Activated T-helper 1 cell treated with Interleukin-2 at 50 U/mL for 16 hours (primary cell): ENCODE data around the gene EHMT1.

Experiments
- DNase-seq: peaks from one replicate; pipeline ENCODE4 v3.0.0-alpha.2; 2020; ENCODE audit warnings: low read depth

Gene EHMT1

DNA sequence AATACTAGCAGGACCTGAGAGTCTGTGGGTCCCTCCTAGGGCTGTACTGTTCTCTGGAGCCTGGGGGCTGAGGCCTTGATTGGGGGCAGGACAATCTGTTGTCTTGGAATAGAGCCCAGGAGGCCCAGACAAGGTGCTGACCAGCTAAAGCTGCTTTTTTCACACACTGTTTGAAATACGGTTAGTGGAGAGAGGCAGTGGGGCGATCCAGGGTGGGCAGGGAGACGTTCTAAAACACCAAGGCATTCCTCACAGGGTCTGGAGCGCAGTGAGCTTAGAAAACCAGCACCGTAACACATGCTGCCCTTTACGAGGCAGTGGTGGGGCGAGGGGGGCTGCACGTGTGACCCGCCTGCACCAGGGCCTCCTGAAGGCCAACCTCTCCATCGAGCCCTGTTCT is 55.1 kb downstream of the EHMT1 start:
- no peak for DNase-seq

DNA sequence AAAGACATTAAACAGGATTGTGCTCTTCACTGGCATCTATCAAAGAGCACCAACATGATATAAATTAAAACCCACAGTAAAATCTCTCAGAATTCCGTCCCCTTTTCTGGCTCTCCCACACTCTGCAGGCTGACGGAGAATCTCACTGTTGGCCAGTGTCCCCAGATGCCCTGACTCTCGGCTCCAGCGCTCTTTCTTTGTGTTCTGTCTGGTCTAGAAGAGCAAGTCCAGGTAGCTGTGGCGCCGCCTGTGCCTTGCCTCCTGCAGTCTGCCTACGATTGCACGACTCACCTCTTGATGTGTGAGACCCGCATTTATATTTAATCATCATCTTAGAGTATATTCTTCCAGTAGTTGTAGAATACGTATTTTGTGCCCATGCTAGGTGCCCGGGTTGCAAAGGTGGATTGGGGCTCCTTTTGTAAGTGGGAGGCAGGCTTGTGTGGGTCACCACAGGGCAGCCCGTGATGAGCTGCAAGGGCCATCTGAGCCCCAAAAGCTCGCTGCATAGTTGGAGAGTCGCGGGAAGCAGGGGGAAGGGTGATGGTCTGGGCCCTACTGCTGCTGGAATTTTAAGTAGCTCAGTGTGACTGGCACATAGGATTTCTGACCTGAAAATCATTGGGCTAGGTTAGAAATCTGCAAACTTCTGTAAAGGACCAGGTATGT is 55.6 kb downstream of the EHMT1 start:
- no peak for DNase-seq

DNA sequence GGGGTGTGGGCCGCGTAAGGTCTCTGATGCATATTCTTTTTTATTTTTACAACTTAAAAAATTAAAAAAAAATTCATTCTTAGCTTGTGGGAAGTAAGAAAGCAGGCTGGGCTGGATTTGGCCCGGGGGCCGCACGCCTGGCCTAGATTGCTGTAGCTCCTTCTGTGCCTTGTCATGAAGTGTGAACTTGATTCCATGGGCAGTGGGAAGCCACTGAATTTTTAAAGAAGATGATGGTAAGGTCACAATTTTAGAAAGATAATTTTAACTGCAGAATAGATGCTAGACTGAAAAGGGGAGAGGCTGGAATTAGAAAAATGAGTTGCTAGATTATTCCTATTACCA is 56.1 kb downstream of the EHMT1 start:
- DNase-seq: no peak

DNA sequence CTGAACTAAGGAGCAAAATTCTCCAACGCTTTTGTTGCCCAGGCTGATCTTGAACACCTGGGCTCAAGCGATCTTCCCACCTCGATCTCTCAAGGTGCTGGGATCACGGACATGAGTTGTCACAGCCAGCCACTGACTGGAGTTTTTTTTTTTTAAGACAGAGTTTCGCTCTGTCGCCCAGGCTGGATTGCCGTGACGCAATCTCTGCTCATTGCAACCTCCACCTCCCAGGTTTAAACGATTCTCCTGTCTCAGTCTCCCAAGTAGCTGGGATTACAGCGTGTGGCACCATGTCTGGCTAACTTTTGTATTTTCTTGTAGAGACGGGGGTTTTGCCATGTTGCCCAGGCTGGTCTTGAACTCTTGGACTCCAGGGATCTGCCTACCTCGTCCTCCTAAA is 58.2 kb downstream of the EHMT1 start:
- no peak for DNase-seq

DNA sequence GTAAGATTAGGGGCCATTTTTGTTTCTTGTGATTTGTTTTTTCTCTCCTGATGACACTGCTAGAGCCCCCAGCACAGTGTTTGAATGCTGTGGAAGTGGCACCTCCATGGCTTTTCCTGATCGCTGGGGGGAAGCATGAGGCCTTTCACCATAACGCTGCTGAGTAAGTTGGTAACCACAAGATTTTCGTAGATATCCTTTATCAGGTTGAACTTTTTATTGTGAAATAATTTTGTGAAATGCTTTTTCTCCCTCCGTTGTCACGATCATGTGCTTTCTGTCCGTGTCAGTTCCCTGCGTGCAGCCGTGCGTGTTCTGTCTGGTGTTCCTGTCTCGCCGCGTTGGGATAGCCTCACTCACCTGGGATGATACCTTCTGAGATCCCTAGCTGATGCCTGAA is 59.4 kb downstream of the EHMT1 start:
- DNase-seq: no peak

DNA sequence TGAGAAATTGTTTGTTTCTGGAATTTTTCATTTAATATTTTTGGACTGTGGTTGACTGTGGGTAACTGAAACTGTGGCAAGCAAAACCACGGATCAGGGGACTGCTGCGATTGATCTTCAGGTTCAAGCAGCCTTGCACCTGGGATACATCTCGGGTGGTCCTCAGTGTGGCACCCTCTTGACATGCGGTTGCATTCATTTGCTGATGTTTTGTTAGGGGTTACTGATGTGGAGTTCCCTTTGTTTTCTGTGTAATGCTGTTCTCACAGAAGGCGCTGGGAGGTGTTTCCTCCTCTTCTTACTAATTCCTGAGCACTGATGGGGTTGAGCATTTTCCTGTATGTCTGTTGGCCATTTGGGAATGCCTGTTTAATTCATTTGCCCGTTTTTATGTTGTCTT is 60.4 kb downstream of the EHMT1 start:
- DNase-seq: no peak

DNA sequence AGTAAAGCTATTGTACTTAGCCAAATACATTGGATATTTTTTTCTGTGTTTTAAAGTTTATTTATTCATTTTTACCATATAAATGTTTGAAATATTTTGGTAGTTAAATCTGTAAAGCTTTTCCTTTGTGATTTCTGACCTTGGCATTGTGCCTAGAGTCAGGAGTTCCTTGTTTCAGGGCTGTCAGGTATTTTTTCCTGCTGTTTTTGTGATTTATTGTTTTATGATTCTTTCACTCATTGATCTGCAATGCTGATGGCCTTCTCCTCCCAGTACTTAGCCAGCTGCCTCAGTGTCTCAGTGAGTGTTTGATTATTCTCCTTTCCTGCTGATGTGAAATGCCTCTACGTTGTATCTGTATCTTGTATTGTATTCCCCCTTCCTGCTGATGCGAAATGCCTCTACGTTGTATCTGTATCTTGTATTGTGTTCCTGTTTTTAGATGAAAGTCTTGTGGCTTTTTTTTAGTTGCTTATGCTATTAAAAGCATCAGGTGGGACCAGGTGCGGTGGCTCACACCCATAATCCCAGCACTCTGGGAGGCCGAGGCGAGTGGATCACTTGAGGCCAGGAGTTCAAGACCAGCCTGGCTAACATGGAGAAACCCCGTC is 61.0 kb downstream of the EHMT1 start:
- DNase-seq: no peak

DNA sequence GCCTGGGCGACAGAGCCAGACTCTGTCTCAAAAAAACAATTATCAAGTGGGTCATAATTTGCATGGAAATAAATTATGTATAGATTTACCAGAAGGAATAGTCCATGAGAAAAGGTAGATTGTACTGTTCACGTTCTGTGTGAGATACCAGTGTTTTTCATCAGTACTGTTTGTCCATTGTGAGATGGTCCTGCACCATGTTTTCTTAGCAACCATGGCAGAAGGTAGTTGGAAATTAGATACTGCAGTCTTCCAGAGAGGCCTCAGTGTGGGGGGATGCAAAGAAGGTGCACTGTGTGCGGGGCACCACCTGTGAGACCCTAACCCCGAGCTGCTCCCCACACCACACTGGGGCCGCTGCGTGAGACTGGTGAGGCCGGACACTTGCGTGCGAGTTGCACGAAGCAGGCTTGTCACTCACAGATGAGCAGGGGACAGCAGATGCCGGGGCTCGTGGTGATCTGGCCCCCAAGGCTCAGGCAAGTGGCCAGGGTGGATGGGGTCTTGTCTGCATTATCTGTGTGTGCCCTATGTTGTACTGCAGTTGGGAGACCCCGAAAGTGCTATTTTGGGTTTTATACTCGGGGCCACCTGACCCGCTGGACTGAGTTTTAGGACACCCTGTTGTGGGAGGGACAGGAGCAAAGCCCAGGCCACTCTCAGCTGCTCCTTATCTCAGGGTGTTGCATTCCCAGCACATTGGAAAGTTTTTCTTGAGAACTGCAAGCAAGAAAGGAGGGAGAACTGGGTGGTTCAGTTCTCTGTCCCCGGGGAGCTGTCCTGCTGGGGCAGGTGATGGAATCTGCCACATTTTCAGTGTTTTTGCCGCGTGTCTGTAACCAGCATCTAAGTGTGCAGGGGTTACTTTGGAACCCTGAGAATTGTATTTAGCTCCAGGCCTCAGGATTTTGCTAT is 61.9 kb downstream of the EHMT1 start:
- no peak for DNase-seq

DNA sequence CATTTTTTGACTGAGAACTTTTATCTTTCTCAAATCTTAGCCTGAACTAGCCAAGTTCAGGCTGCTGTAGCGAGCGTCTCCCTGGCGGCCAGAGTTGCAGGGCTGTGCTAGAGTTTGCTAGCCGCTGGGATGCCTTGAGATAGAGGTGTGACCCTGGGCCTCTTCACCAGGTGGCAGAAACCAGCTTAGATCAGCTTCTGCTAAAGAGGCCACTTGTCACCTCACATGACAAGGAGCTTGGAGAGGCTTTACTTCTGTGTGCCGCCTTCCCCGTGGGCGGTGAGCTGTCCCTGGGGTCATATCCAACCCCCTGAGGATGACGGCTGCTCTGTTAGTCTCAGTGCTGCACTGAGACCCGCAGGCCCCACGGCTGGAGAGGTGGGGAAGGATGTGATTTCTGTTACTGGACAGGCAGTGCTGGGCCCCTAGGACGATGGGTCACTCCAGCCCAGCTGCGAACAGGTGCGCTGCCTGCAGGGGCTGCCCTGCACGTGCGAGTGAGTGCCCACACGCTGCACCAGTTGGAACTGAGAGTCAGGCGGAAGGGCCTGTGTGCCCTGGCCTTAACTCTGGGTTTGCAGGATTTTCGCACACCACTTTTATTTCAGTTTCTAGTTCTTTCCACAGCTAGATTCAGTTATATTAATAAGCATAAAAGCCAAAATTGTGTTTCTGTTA is 63.8 kb downstream of the EHMT1 start:
- DNase-seq: no peak

DNA sequence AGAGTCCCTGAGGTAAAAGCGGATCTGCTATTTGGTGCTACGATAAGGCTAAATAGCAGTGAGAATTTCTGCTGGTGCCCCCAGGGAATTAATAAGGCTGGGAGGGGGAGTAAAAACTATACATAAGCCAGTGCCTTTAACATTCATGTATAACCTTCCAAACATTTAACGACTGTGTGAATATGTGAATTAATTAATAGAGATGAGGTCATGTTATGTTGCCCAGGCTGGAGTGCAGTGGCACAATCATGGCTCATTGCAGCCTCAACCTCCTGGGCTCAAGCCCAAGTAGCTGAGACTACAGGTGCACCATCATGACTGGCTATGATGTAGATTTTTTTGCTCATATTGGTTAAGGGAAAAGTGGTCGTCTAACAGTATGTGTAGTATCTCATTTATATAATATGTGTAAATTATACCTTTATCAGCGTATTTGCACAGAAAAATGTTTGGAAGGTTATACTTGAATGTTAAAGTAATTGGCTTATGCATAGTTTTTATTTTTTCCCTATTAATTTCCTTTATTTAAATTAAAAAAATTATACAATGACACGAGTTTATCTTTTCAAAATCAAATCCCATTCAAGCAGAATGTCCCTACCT is 64.6 kb downstream of the EHMT1 start:
- no peak for DNase-seq

DNA sequence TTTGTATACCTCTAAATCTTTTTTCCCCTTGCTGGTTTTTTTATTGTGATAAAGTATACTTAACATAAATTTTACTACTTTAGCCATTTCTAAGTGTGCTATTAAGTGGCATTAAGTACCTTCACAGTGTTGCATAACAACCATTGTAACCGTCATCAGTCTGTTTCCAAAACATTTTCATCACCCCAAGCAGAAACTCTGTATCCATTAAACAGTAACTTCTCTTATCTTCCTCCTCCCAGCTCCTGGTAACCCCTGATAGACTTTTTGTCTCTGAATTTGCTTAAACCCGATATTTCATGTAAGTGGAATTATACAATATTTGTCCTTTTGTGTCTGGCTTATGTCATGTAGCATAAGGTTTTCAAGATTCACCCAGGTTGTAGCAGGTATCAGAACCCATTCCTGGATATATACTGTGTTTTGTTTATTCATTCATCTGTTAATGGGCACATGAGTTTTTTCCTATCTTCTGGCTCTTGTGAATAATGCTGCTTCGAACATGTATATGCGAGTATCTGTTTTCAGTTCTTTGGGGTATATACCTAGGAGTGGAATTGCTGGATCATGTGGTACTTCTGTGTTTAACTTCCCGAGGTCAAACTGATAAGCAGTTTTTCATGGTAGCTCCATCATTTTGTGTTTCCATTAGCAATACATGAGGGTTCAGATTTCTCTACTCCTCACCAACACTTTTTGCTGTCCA is 66.4 kb downstream of the EHMT1 start:
- no peak for DNase-seq

DNA sequence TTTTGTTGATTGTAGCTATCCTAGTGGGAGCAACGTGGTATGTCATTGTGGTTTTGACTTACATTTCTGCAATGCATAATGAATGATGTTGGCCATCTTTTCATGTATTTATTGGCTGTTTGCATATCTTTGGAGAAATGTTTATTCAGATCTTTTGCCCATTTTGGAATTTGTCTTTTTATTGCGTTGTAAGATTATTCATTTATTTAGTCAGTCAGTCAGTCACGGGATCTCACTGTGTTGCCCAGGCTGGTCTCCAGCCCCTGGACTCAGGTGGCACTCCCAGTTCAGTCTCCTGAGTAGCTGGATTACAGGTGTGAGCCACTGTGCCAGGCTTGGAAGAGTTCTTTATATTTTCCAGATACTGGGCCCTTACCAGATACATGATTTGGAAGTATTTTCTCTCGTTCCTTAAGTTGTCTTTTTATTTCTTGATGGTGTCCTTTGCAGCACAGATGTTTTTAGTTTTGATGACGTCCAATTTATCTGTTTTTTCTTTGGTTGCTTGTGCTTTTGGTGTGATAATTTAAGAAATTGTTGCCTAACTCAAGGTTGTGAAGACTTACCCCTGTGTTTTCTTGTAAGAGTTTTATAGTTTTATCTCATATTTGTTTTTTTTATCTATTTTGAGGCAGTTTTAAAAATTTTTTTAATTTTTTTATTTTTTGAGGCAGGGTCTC is 67.1 kb downstream of the EHMT1 start:
- no peak for DNase-seq

DNA sequence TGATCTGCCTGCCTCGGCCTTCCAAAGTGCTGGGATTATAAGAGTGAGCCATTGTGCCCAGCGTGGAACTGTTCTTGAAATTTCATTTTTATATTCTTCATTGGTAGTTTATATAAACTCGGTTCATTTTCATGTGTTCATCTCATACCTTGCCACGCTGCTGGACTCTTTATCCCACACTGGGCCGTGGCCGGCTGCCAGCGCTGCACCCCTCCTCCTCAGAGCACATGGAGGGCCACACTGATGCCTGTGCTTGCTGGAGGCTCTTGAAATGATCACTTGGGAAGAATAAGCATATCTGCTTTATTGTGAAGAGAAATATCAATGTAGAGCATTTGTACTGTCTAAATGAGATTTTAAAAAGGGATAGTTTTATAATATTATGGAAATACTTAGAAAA is 69.5 kb downstream of the EHMT1 start:
- no peak for DNase-seq

DNA sequence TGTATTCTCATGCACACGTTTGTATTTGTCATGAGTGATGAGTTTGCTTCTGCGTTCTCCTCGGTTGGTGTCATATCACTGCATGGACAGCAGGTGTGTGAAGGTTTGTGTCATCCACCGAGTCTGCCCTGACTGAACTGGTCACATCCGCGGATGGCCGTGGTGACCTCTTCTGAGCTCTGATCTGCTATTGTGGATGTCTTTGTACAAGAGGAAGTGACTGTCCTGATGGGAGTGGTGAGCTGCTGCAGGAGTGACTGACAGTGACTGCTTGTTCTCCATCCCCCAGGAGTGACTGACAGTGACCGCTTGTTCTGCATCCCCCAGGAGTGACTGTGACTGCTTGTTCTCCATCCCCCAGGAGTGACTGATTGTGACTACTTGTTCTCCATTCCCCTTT is 69.9 kb downstream of the EHMT1 start:
- DNase-seq: no peak

DNA sequence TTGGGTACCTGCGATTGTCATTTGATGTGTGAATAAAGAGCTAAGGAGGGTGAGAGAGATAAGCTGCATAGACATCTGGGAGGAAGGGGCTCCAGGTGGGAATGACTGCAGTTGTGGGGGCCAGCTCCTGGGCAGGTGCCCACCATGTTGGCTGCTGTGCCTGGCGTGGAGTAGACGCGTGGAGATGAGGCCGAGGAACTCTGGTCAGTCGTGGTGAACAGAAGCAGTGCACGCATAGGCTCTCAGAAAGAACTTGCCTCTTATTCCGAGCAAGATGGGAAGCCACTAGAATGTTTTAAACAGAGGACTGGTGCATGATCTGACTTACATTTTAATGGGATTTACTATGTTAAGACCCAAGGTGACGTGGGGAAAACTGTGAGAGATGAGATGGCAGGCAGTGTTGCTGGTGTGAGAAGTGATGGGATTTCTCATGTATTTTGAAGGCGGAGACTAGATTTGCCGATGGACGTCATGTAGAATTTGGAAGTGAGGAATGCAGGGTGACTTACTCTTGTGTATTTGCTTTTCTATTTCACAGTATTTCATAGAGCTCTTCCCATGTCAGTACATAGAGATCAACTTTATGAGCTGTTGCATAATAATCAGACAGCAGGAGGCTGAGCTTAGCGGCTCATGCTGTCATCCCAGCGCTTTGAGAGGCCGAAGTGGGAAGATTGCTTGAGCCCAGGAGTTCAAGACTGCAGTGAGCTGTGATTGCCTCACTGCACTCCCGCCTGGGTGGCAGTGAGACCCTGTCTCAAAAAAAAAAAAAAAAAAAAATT is 71.1 kb downstream of the EHMT1 start:
- DNase-seq: no peak

DNA sequence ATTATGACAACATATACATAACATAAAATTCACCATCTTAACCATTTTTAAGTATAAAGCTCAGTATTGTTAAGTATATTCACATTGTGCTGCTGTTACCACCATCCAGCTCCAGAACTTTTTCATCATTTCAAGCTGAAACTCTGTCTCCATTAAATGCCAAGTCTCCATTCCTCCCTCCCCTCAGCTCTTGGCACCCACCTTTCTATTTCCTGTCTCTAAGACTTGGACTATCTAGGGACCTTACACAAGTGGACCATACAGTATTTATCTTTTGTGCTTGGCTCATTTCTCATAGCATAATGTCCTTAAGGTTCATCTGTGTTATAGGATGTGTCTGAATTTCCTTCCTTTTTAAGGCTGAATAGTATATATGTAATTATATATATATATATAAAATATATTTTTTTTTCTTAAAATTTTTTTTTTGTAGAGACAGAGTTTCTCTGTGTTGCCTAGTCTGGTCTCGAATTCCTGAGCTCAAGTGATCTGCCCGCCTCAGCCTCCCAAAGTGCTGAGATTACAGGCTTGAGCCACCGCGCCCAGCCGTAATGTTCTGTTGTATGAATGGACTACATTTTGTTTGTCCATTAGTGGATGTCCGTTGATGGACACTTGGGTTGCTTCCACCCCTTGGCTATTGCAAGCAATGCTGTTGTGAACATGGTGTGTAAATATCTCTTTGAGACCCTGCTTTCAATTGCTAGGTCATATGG is 72.3 kb downstream of the EHMT1 start:
- no peak for DNase-seq

DNA sequence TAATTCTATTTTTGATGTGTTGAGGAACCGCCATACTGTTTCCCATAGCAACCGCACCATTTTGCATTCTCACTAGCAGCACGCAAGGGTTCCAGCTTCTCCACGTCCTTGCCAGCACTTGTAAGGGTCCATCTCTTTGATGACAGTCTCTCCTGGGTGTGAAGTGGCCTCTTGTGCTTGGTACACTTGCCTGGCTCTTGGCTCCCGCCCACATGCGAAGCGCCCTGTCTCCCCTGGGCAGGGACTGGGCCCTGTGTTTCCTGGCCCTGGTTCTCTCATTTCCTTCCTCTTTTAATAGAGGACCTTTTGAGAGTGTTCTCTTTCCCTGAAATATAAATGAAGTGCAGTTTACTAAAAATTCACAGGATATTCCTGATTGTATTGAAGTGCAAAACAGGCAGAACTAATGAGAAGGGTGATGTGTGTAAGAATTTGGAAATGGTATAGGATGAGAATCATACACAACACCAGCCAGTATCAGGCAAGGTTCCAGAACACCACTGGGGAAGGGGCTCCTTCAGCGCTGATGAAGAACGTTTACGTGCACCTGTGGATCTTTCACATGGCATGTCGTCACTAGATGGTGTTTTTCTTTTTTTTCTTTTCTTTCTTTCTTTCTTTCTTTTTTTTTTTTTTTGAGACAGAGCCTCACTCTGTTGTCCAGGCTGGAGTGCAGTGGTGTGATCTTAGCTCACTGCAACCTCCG is 73.0 kb downstream of the EHMT1 start:
- DNase-seq: no peak

DNA sequence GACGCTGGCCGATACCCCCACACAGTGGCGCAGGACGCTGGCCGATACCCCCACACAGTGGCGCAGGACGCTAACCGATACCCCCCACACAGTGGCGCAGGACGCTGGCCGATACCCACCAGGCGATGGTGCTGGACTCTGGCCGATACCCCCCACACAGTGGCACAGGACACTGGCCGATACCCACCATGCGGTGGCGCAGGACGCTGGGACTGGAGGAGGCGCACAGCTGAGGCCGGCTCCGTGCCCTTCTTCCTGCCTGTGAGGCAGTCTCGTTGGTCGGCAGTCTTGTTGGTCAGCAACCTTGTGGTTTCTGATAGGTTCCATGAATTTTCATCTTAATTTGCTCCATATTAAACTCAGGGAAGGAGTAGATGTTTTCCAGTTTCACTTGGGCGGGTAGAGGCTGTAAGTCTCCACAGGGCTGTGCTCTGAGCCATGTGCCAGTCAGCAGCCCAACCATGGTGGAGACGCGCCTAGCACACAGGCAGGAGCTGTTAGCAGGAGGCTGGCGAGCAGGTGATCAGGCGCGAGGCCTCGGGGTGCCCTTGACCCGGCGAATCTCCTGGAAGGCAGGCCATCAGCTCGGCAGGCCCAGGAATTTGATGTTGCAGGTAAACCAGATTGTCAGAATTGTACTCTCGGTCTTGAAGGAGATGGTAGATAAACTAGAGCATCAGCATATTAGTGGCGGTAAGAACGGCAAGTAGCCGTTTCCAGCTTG is 75.6 kb downstream of the EHMT1 start:
- no peak for DNase-seq
